Measurements from ENCODE around the gene CYLD. TPM values are rescaled to one million over a fixed set of nuclear protein-coding genes. Genes with fewer than 3 reads are reported as not detected.

CYLD gene
- total and polyA plus RNA-seq, 12 donors = 10.3 to 61.7 (median 37.1) TPM

DNA sequence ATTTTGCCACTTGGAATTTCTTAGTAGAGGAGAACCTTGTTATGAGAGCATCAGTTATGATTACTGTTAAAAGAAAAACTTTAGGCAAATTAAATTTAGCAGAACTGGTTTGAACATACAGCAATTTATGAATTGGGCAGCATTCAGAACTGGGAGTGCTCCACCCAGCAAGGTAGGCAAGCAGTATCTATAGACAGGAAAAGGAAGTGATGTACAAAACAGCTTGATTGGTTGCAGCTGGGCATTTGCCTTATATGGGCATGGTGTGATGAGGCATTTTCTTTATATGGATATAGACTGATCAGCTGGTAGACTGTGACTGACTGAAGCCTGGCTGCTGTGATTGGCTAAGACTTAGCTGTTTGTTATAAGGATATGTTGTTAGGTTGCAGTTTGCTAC lies 17.6 kb upstream of the CYLD start:
- peaks cover 0 to 76% (median 0%) of the 10 kb centered on the region in 9 donors for H3K36me3 ChIP-seq
- no peak for DNase-seq
- intact Hi-C loops (cut with DNase I) = no loop called here
- H3K27ac ChIP-seq = no peak overlapping the region
- peaks cover 0 to 5% (median 0%) of the 10 kb centered on the region in 7 donors for H3K27me3 ChIP-seq
- ATAC-seq = no peak
- TF ChIP-seq, protein P1, sequence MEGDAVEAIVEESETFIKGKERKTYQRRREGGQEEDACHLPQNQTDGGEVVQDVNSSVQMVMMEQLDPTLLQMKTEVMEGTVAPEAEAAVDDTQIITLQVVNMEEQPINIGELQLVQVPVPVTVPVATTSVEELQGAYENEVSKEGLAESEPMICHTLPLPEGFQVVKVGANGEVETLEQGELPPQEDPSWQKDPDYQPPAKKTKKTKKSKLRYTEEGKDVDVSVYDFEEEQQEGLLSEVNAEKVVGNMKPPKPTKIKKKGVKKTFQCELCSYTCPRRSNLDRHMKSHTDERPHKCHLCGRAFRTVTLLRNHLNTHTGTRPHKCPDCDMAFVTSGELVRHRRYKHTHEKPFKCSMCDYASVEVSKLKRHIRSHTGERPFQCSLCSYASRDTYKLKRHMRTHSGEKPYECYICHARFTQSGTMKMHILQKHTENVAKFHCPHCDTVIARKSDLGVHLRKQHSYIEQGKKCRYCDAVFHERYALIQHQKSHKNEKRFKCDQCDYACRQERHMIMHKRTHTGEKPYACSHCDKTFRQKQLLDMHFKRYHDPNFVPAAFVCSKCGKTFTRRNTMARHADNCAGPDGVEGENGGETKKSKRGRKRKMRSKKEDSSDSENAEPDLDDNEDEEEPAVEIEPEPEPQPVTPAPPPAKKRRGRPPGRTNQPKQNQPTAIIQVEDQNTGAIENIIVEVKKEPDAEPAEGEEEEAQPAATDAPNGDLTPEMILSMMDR (IDR thresholded peaks at IDR 0.05) = no peak
- H3K4me1 ChIP-seq = no peaks in the 10 kb centered on the region
- H3K4me3 ChIP-seq = no peak overlapping the region
- peaks cover 0 to 8% (median 0%) of the 10 kb centered on the region in 11 donors for H3K9me3 ChIP-seq

DNA sequence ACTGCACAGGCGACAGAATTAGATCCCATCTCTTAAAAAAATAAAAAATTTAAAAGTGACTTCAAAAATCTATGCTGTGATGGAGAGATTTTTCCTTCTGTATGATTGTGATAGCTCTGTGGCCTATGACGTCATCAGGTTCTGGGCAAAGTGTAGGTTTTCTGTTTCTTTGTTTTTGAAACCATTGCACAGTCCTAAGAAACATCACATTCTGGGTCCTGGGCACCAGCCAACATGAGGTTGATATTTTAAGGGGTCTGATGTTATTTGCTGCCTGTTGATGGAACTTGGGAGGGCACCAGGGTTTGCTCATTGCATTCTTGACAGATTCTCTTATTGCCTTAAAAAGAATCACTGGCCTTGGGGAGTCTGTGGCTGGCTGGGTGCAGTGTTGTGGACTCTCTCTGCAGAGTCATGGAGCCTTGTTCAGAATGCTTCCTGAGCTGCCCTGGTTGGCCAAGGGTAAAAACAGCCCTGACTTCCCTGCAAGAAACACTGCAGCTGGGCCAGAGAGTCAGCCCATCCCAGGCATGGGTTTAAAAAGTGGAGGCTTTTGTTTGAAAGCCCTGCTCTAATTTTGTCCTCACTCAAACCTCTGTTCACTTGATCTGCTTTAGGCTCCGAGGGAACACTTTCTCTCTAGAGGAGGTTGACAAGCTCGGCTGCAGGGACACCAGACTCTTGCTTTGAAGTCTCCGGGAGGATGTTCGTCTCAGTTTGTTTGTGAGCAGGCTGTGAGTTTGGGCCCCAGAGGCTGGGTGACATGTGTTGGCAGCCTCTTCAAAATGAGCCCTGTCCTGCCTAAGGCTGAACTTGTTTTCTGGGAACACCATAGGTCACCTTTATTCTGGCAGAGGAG lies 10.5 kb upstream of the CYLD start:
- H3K9me3 ChIP-seq = no peaks in the 10 kb centered on the region
- WGBS, 2 donors = 70 to 78% methylated on average over 6 of the region's 6 CpGs
- TF ChIP-seq, protein P1 (IDR thresholded peaks at IDR 0.05) = no peak
- H3K36me3 ChIP-seq = peaks cover 0 to 63% (median 0%) of the 10 kb centered on the region in 9 donors
- H3K4me3 ChIP-seq = no peak overlapping the region
- no peak for ATAC-seq
- peaks cover 0 to 5% (median 0%) of the 10 kb centered on the region in 9 donors for H3K4me1 ChIP-seq
- intact Hi-C loops (cut with DNase I) = no loop called here
- H3K27me3 ChIP-seq = no peaks in the 10 kb centered on the region
- no peak for DNase-seq
- H3K27ac ChIP-seq = no peak overlapping the region

DNA sequence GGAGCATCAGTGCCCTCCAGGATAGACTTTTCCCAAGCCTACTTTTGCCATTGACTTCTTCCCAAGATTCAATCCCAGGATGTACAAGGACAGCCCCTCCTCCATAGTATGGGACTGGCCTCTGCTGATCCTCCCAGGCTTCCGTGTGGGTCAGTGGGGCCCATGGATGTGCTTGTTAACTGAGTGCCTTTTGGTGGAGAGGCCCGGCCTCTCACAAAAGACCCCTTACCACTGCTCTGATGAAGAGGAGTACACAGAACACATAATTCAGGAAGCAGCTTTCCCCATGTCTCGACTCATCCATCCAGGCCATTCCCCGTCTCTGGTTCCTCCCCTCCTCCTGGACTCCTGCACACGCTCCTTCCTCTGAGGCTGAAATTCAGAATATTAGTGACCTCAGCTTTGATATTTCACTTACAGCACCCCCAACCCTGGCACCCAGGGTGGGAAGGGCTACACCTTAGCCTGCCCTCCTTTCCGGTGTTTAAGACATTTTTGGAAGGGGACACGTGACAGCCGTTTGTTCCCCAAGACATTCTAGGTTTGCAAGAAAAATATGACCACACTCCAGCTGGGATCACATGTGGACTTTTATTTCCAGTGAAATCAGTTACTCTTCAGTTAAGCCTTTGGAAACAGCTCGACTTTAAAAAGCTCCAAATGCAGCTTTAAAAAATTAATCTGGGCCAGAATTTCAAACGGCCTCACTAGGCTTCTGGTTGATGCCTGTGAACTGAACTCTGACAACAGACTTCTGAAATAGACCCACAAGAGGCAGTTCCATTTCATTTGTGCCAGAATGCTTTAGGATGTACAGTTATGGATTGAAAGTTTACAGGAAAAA lies 9.7 kb upstream of the CYLD start:
- Histone ChIP-seq H3K36me3 (peaks cover 0 to 54% (median 0%) of the 10 kb centered on the region in 9 donors), H3K27me3 (no peaks in the 10 kb centered on the region), H3K4me1 (peaks cover 0 to 5% (median 0%) of the 10 kb centered on the region in 9 donors), H3K4me3 (no peak overlapping the region), H3K9me3 (no peaks in the 10 kb centered on the region), H3K27ac (no peak overlapping the region)
- intact Hi-C loops (cut with DNase I) = no loop called here
- TF ChIP-seq, protein P1 (IDR thresholded peaks at IDR 0.05) = no peak
- no peak for DNase-seq
- WGBS, 2 donors = 79 to 81% methylated on average over 10 of the region's 10 CpGs
- peak in 1 of 8 donors; percentile 11 for ATAC-seq

DNA sequence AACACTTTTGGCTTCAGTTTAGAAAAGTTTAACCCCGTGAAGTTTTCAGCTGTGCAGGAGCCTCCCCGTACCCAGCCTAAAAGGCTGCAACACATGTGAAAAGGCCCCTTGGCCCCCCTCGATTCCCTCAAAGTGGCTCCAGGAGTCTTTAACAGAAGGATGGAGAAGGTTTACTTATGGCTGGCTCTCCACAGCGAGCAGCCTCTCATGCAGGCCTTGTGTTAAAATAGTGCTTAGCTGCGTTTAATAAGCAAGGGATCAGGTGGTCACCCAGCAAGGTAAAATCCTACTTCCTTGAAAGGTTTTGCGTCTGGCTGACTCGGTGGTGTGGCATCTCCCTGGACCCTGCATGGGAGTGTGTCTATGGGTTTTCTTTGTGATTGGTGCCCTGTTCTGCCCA lies 8.4 kb upstream of the CYLD start:
- 94 to 96% methylated on average over 7 of the region's 7 CpGs for WGBS, 2 donors
- intact Hi-C loops (cut with DNase I) = no loop called here
- TF ChIP-seq, protein P1 (IDR thresholded peaks at IDR 0.05) = no peak
- peaks cover 0 to 5% (median 0%) of the 10 kb centered on the region in 9 donors for H3K4me1 ChIP-seq
- H3K27ac ChIP-seq = no peak overlapping the region
- ATAC-seq = no peak
- no peak overlapping the region for H3K4me3 ChIP-seq
- no peak for DNase-seq
- H3K9me3 ChIP-seq = no peaks in the 10 kb centered on the region
- no peaks in the 10 kb centered on the region for H3K27me3 ChIP-seq
- peaks cover 0 to 44% (median 0%) of the 10 kb centered on the region in 9 donors for H3K36me3 ChIP-seq
